ENCODE data around the gene INSRR.

INSRR gene

DNA sequence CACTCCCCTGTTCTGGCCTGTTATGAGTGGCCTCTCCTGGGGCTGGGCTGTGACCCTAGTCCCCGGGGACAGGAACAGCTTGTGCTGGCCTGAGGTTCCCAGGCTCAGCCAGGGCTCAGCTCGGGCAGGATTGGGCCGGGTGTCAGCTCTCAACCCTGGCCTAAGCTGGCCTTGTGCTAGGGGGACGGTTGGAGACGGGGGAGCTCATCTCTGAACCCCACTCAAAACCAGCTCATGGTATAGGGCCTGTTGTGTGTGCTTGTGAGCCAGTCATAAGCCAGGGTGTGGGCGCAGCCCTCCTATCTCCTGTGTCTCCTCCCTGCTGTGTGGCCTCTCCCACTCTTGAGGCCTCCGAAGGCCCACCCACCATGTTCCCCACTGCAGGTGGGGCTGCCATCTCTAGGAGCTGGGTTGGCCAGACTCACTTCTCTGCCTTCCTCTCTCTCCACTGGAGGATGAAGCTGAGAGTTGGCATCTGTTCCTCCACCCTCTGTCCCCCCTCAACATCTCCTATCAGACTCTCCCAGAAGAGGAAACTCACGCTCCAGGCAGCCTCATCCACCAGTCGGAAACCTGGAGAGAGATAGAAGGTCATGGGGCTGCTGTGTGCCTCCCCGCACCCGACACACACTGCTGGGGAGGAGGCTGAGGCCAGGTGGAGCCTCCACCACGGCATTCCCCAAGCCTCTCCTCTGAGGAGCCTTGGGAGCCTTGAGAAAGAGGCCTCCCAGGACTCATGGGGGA, 36.0 kb upstream of the INSRR start:
- no peak overlapping the region for H3K4me3 ChIP-seq (ENCODE audit: low read depth, low read length)

DNA sequence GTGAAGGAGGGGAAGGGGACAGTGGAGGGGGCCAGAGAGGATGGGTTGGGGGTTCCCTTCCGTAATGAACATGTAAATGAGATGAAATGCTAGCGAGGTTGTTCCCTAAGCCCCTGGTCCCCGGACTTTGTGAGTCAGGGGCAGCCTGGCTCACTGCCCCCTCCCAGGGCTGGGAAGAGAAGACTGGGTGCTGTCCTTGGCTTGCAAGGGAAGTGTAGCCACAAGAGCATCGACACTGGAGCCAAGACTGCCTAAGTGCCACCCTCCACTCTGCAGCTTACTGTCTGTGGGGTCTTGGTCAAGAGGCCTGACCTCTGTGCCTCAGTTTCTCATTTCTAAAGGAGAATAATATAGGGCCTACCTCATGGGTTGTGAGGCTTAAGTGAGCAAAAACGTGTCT, 35.1 kb upstream of the INSRR start:
- H3K4me3 ChIP-seq (ENCODE audit: low read depth, low read length): no peak overlapping the region

DNA sequence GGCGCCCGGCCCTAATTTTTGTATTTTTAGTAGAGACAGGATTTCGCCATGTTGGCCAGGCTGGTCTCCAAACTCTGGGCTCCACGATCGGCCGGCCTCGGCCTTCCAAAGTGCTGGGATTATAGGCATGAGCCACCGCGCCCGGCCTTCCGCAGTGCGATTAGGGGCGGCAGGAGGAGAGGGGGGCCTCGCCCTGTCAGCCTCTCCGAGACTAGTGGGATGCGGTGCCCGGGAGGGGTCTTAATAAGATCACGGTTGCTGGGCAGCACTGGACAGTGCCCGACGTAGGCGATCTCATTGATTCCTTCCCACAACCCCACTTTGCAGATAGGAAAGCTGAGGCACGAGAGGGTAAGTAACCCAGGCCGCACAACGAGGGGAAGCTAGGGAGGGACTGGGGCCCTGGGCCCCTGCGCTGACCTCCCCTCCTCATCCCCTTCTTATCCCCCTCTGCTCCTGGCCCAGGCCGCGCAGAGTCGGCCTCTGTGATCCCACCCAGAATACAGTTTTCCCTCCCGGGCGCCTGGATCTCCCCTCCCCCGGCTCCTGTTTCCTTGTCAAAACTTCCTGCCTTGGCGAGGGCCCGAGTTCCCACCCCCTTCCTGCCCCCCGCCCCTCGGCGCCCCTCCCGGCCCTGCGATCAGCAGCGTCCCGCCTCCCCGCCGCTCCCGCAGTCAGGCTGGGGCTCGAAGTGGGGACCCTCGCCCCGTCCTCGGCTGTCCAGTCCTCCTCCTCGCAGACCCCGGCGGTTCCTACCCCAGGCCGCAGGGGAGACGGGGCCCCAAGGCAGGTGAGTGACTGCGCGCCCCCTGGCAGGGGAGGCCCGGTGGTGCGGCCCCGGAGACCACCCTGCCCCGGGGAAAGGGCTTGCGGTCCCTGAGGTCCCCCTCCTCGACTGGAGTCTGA, 34.4 kb upstream of the INSRR start, which contains the start of gene PEAR1:
PEAR1 (plus strand) TSS at position 671 of the 906 bp plus-strand sequence. CDS start 10,209 bp downstream, outside the sequence.
- peak within 1 kb of the TSS; percentile 27 for H3K4me3 ChIP-seq (ENCODE audit: low read depth, low read length)

DNA sequence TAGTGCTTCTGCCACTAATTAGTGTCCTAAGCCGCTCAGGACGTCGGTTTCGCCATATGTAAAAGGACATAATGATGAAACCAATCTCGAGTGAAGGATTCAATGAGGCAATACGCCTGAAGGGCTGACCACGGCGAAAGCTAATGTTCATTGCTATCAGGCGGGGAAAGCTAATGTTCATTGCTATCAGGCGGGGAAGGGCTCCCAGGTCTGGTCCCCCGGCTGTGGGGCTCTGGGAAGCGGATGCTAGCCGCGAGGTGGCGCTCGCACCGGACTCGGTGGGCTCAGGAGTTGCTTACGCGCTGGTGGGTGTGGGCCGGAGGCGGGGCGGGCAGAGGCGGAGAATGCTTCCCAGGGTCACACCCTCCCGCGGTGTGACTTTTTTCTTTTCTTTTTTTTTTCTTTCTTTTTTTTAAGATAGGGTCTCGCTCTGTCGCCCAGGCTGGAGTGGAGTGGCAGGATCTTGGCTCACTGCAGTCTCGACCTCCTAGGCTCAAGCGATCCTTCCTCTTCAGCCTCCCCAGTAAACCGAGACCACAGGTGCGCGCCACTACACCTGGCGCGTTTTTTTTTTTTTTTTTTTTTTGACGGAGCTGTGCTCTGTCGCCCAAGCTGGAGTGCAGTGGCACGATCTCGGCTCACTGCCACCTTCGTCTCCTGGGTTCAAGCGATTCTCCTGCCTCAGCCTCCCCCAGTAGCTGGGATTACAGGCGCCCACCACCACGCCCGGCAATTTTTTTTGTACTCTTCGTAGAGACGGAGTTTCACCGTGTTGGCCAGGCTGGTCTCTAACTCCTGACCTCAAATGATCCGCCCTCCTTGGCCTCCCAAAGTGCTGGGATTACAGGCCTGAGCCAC, 33.5 kb upstream of the INSRR start:
- no peak overlapping the region for H3K4me3 ChIP-seq (ENCODE audit: low read depth, low read length)

DNA sequence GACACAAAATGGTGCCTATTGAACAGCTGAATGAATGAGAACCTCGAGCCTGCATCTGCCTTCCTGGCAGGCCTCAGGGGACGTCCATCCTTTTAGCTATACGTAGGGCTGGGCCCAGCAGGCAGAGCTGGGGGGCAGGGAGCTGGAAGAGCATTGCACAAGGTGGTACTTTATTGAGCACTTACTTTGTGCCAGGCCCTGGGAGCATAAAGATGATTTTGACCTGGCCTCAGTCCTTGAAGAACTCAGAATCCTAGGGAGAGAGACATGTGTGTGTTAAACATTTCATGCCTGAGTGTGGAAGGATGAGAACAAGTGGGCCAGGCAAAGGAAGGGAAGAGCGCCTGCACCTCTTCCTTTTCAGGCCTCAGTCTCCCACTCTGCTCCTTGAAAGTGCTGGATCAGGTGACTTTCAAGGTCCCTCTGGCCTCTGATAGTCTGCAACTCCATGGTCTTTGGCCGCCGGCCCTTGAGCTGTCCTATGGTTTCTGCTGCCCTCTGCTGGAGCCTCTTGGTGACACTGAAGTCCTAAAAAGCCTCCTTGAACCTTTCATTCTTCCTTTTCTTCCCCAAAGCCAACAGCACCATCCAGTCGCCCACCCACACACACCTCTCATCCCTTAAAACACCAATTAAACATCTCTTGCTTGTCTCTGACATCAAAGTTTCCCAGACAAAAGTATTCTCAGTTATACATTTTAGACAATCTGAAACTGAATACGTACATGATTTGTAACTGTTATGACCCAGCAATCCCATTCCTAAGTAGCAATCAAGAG, 31.1 kb upstream of the INSRR start:
- no peak overlapping the region for H3K4me3 ChIP-seq (ENCODE audit: low read depth, low read length)

DNA sequence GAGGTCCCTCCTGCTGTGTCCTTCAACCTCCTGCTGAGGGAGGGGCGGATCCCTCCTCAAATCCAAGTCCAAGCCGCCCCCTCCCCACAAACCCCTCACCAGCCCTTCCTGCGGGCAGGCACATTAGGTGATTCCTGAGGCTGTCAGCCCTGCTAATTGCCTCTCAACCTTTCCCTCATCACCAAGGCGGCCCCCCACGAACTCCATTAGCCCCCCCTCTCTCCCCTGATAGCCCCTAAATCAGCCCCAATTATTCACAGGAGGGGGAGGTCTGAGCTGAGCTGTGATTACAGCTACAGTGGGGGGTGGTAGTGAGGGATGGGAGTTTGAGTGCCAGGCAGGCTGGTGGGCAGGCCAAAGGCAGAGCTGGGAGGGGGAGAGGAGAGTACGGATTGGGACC, 28.8 kb upstream of the INSRR start:
- H3K4me3 ChIP-seq (ENCODE audit: low read depth, low read length): no peak overlapping the region

DNA sequence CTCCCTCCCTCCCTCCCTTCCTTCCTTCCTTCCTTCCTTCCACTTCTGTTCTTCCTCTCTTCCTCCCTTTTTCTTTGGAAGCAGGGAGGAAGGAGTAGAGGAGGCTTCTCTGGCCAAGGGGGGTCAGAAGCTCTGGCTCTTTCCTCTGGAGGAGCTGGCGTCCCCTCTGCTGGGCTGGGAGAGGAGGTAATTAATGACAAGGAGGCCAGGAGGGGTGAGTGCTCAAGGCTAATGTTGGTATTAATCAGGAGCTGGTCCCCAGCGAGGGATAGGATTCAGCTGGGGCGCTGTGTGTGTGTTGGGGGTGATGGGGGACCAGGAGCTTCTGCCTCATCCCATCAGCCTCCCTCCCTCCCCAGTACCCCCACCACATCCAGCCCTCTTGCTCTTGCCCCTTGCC, 28.4 kb upstream of the INSRR start:
- no peak overlapping the region for H3K4me3 ChIP-seq (ENCODE audit: low read depth, low read length)

DNA sequence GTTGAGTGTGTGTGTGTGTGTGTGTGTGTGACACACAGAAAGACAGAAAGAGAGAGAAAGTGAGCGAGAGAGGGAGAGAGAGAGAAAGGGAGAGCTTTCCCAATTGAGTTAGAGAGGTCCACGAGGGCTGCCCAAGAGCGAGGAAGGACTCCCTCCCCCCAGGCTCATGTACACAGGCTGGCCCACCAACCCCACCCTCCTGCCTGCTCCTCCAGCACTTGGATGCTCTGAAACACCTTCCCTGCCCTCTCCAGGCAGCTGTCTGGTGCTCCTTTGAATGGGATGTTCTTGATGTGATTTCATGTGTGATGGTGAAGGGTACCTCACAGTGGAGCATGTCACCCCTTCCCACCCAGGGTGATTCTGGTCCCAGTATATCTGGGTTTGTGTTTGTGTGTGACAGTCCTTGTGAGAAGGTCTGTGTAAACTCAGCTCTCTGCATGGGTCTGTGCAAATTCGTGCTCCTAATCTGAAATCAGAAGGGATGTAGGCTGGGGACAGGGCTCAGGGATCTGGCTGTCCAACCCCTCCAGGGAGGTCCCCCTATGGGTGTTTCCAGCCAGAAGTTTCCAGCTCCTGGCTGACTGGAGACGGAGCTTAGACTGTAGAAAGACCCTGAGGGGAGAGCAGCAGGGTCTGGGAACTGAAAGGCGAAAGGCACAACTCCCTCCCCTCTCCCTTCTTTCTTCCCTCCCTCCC, 27.8 kb upstream of the INSRR start:
- no peak overlapping the region for H3K4me3 ChIP-seq (ENCODE audit: low read depth, low read length)

DNA sequence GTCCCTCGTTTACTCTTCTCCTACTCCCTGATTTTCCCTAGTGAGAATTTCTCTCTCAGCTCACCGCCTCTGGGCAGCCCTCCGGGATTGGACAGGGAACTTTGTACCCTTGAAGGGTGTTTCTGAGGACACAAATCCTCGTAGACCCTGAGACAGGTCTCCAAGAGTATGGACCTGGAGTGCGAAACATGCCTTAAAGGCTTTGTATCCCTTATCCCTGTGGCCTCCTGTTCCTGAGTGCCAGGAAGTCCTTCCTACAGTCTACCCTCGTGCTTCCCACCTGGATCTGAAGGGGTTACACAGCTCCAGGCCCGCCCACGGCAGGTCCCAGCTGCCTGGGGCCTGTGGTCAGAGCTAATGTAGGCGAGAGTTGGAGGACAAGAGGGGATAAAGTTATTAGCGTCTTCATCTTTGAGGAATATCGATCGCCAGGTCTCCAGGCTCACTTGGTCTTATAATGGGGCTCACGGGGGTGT, 27.0 kb upstream of the INSRR start:
- H3K4me3 ChIP-seq (ENCODE audit: low read depth, low read length): no peak overlapping the region

DNA sequence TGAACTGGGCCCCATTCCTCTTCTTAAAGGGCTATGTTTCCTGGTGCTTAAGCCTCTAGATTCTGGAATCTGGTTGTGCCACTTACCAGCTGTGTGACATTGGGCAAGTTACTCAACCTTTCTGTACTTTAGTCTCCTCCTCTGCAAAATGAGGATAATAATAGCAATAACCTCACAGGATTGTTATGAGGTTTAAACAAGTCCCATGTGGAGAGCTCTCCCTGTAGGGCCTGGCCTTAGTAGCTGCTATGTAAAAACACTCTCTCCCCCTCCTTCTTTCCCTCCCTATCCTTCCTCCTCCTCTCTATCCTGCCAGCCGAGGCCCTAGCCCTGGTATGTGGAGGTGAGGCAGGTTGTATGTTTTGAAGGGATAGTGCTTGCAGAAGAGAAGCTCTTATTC, 26.4 kb upstream of the INSRR start:
- no peak overlapping the region for H3K4me3 ChIP-seq (ENCODE audit: low read depth, low read length)

DNA sequence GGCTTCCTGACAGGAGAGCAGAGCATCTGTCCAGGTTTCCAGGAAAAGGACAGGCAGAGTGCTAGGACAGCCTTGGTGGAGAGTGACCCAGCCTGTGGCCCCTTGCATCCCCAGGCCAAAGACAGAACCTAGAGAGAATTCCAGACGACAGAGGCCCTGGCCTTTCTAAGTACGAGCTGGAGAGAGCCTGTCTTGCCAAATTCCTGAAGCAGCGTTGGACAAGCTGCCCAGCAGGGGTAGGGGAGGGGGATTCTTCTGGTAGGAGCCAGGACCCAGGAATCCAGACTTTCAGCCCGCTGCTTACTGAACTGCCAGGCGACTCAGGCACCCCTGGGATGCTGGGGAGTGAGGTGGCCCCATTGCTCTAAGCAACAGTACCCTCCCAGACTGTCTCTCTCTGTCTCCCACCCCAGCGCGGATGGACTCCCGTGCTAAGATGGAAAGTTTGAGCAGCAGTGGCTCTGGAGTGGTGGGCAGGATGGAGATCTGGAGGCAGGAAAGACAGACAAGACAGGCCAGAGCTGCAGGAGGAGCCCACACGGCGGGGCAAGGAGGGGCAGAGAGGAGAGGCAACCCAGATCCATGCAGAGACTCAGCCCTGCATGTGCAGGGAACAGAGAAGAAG, 25.8 kb upstream of the INSRR start:
- H3K4me3 ChIP-seq (ENCODE audit: low read depth, low read length): no peak overlapping the region

DNA sequence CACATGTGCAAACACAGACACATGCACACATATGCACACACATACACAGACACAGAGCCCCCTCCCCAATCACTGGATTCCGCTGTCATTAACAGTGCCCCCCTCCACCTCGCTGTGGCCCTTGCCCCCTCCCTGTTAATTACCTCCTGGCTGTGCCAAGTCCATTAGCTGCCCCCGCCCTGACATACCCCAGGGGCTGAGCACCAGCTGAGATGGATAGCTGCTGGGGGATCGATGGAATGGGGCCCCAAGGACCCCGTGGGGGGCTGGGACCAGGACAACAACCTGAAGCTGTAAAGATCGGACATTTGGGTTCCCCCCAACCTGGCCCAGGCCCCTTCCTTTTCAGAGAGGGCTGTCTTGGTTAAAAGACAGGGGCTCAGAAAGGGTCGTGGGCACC, 25.0 kb upstream of the INSRR start:
- no peak overlapping the region for H3K4me3 ChIP-seq (ENCODE audit: low read depth, low read length)

DNA sequence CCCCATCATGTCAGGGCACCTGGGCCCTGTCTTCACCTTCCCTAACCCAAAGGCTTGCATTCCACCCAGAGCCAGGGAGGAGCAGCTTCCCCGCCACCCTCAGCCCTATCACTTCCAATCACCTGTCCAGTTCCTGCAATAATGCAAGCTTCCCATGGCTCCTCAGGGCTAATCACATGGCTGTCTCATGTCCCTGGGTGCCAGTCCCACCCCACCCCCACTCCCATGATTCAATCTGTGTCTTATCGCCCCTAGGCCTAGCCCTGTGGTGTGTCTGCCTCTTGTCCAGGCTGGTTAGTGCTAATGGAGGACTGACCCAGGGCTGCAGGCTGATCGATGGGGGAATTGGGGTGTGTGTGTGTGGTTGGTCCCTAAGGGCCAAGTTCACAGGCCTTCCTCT, 23.6 kb upstream of the INSRR start:
- H3K4me3 ChIP-seq (ENCODE audit: low read depth, low read length): no peak overlapping the region

DNA sequence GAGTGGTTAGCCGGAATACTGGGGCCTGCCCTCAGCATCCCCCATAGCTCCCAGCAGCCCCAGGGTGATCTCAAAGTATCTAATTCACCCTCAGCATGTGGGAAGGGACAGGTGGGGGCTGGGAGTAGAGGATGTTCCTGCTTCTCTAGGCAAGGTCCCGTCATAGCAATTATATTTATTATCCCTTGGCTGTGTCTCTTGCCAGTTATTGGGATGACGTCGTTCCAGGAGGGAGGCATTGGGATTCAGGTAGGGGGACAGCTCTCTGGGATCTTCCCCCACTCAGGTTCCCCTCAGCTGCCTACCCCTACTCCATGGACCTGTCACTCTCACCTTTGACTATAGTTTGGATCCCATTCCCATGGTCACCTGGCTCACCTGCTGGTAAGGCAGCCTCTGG, 22.7 kb upstream of the INSRR start:
- no peak overlapping the region for H3K4me3 ChIP-seq (ENCODE audit: low read depth, low read length)

DNA sequence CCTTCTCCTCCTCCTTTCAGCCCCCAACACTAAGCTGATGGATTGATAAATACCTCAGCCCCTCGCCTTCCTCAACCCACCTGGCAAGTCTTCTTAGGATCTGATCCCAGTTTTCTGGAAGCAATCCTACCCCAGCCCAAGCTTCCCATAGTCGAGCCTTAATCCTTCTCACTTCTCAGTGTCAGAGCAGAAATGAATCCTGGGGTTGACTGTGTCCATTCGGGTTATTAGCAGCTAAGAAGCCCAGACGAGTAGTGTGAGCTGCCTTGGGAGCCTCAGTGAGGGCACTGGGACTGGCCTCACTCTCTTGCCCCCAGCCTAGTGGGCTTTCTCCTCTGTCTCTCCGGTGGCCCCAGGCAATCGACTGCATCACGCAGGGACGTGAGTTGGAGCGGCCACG, 22.2 kb upstream of the INSRR start:
- H3K4me3 ChIP-seq (ENCODE audit: low read depth, low read length): no peak overlapping the region

DNA sequence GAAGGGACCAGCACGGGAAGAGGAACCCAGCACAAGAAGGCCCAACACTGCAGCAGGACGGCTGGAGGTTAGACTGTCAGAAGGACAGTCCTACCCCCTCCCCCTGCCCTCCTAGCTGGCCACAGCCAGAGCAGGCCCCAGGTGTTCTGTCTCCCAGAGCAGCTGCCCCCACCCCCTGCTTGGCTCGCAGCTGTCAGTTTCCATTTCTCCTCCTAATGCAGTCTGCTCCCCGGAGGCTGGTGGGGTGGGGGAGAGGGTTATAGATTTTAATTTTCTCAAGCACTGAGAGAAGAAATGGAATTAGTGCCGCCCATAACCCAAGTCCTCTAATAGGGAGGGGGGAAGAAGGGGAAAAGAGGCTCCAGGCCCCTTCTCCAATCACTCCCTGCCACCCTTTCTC, 21.6 kb upstream of the INSRR start:
- H3K4me3 ChIP-seq (ENCODE audit: low read depth, low read length): no peak overlapping the region

DNA sequence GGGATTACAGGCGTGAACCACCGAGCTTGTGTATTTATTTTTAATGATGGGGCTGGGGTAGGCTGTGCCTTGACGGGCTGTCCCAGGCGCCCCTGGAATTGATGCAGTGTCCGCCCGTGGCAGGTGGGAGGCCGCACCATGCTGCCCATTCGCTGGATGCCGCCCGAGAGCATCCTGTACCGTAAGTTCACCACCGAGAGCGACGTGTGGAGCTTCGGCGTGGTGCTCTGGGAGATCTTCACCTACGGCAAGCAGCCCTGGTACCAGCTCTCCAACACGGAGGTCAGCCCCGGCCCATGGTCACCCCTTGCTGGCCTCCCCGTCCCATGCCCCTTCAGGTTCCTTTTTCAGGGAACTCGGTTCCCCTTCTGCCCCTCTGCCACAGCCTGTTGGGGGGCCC, 21.0 kb upstream of the INSRR start:
- no peak overlapping the region for H3K4me3 ChIP-seq (ENCODE audit: low read depth, low read length)

DNA sequence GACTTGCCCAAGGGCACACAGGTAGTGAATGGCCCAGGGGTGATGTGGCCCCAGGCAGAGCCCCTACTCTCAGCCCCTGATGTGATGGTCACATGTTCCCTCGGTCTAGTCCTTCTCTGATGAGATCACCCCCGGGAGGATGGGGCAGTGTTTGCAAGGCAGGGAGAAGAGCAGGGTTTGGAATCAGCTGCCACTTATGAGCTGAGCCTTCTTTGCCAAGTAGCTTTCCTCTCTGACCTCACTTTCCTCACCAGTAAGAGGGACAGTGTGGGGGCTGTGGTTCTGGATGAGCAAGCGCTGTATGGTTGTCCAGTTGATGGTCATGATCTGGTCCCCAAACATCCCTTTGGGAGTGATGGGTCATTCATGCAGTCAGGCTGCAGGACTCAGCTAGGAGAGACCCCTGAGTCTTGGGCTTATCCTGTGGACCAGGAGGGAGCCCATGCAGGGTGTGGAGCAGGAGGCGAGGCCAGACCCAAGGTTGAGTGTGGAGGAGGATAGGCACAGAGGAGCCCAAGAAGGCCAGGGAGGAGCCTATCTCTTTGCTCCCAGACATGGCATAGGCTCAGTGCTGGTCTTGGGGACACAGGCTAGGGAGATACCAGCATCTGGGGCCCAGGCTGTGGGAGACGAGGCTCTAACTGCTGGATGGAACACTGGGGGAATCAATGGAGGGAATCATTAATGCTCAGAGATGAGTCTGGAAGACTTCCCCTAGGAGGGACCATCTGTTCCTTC, 18.7 kb upstream of the INSRR start:
- H3K4me3 ChIP-seq (ENCODE audit: low read depth, low read length): no peak overlapping the region

DNA sequence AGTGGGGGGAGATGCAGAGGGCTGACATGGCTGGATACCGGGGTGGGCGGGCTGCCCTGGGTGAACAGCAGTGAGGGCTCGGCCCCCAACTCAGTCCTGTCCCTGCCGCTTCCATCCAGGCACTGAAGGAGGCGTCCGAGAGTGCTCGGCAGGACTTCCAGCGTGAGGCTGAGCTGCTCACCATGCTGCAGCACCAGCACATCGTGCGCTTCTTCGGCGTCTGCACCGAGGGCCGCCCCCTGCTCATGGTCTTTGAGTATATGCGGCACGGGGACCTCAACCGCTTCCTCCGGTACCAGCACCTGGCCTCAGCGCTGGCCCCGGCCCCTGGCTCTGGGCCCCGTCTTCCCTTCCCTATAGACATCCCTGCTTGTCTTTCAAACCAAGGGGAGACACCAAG, 17.4 kb upstream of the INSRR start:
- H3K4me3 ChIP-seq (ENCODE audit: low read depth, low read length): no peak overlapping the region
